NCI-H526 (cell line): Measurements from ENCODE around the gene SMAP1.

Experiments used
- DNase-seq, 2 experiments: peaks; one replicate each; lab custom pipeline; 2025; lab: John Stamatoyannopoulos, UW

Gene SMAP1

DNA sequence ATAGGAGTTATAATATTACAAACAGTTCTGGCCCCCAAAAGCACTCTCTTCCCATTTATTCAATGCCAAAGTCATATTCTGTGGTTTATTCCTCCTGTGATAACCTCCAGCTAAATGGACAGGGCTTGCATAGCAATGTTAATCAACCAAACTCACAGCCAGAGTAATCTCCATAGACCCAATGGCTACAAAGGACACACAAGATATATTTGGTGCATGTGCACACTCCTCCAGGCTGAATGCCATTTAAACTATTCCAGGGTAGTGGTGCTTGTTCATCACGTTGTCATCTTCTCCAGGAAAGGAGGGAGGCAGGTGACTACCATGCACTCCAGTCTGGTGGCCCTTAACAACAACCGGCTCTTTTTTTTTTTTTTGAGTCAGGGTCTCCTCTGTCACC is 232.4 kb downstream of the SMAP1 start:
- no peak for DNase-seq

GRCh38 chr6:70901324-70901723 is 233.6 kb downstream of the SMAP1 start:
- no peak for DNase-seq

- no peak for DNase-seq
These were observed 236.2 kb downstream of the SMAP1 start for GRCh38 chr6:70903665-70904452.

DNA sequence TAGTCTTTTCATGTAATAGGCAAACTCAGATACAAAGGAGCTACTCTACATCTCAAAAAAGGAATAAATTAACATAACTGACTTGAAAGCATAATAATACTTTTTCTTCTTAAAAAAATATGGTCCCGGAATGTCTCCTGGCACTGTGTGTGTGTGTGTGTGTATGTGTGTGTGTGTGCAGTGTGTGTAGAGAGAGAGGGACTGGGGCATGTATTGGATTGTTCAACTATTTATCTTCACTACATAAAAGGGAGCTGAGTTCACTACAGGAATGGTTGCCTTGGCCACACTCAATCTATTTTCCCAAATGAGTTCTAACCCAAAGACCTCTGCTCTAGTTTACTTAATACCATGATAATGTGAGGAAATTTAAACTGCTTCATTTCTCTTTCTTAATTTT is 238.1 kb downstream of the SMAP1 start:
- DNase-seq = no peak
